ENCODE results near the gene MED4.

The MED4 gene, protein sequence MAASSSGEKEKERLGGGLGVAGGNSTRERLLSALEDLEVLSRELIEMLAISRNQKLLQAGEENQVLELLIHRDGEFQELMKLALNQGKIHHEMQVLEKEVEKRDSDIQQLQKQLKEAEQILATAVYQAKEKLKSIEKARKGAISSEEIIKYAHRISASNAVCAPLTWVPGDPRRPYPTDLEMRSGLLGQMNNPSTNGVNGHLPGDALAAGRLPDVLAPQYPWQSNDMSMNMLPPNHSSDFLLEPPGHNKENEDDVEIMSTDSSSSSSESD

DNA sequence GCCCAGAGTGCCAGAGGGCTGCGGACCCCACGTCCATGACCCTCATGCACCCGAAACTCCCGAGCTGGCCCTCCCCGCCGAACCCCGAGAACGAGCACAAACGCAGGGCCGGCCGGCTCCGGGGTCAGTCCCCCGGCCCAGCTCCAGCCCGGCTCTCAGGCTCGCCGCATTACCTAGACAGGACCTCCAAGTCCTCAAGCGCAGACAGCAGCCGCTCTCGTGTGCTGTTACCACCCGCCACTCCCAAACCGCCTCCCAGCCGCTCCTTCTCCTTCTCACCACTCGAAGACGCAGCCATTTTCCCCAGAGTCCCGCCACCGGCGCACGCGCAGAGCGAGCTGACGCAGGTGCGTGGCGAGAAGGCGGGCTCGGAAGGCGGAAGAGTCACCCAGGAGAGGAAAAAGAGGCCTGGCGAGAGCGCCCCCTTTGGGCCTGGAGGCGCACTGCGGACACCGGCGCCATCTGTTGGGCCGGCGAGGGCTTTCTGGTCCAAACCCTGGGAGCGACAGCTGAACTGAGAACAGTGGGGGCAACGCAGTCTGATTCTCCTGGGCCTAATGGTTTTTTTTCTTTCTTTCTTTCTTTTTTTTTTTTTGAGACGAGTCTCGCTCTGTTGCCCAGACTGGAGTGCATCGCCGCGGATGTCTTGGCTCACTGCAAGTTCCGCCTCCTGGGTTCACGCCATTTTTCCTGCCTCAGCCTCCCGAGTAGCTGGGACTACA is at the start of gene MED4:
MED4 (minus strand) TSS at position 324 of the 722 bp plus-strand sequence; CDS start at position 298, 26 bp downstream.
- DNase-seq: peak; percentile 97

DNA sequence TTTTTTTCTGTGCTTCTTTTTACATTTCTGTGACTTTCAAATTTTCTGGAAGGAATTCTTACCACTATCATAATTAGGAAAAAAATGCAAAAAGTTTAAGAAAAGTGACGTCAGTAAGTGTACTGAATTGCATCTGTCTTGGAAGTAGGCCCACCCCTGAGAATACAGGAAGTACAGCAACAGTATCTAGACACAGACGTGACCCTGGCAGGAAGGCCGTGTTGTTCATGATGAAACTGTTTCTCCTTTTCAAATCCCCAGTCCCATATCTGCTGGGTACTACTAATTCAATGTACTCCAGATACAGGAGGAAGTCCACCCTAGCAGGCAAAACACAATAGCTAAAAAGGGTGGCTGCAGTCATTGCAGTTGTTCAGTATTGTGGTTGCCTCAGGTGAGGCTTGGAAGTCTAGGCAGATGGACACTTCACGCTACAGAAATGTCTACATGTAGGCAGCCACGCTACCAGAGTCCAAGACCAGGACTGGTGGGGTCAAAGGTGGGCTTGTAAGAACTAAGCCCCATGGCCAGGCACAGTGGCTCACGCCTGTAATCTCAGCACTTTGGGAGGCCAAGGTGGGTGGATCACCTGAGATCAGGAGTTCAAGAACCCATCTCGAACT is 49.6 kb upstream of the MED4 start:
- no peak for DNase-seq

DNA sequence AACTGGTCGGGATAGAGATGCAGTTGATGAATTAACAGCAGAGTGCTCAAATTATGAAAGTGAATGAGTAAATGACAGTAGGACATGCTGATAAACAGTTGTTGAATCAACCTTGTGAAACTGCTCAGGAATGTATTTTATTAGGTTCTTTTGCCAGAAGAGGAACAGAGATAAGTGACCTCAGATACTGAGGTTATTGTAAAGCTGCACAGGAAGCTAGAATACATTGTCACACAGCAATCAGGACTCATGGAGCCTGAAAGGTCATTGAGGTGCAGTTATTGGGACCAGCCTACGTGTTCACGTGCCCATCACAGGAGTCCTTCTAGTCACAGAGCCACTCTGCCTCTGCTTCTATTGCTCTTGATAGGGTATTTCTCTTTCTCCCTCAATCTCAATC is 47.5 kb upstream of the MED4 start:
- DNase-seq: no peak

GRCh38 chr13:48138270-48138669 is 43.4 kb upstream of the MED4 start:
- DNase-seq: no peak

DNA sequence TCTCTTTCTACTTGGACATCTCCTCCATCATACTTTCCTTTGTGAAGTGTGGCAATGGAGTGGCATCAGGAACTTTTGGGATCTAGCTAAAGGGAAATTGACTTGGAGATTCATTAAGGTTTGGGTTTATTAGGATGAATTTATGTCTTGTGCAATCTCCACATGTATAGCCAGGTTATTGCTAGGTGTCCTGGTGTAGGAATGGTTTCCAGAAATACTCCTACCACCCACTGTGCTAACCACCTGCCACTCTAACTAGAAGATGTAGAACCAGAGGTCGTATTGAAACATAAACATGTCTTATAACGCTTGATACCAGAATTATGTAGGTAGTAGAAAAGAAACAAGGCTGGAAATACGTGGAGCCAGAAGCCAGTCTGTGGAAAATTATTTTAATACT is 38.1 kb upstream of the MED4 start:
- no peak for DNase-seq

GRCh38 chr13:48131533-48131932 is 36.6 kb upstream of the MED4 start:
- no peak for DNase-seq

DNA sequence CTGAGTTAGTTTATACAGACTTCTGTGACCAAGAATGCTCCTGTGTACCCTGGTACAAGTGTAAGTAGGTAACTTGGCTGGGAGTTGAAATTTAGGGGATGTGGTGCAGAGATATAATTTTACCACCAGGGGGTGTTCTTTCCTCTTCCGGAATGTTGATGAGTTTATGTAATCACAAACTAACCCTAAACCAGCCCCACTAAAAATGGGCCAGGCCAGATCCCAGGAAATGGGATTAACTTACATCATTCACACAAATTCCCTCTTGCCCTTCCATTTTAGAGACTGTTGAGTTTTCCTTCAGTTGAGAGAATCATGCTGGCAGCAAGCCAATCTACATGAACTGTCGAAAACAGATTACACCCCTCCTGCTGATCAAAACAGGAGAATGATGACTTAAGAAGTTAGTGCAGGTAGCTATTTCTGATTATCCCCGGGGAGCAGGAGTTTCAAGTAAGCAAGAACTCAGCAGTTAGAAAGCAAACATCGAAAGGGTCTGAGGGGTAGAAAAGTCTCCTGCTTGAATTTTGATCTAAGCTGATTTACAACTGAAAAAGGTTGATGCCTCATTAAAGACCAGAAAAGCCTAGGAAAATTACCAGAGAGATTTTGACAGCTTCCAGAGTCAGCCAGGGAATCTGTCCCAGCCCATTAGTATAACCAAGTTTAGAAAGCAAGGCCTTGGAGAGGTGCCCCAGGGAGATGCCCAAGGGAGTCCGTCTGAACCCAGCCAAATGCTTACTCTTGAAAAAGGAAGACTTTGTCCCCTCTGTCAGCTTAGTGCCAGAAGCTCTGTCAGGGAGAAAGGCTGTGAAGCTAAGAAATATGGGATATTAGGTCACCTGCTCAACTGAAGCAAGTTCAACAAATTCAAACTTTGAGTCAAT is 32.3 kb upstream of the MED4 start:
- no peak for DNase-seq

DNA sequence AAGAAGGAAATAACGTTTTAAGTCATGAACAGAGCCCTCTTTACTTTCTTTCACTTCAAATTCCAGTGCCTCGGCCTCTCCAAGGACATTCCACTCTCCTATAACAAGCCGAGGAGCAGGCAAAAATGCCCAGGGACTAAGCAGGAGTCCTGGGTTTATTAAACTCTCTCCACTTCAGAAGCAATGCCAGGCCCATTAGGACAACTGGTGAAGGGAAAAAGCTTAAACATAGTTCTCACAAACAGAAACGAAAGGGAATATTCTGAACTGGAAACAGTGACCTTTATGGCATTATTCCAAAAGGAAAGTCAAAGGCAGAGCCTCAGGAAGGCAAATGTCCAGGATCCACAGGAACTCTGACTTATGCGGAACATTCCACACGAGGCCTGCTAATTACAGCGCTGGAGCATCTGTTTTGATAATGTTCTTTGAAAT is 30.9 kb upstream of the MED4 start:
- DNase-seq: no peak

- no peak for DNase-seq
These were observed 28.9 kb upstream of the MED4 start for GRCh38 chr13:48123812-48124211.

GRCh38 chr13:48121733-48122132 is 26.8 kb upstream of the MED4 start:
- DNase-seq: no peak

- no peak for DNase-seq
These were observed 25.3 kb upstream of the MED4 start for GRCh38 chr13:48120241-48120640.

GRCh38 chr13:48118030-48118429 is 23.1 kb upstream of the MED4 start:
- no peak for DNase-seq

GRCh38 chr13:48116808-48117207 is 21.9 kb upstream of the MED4 start:
- no peak for DNase-seq

DNA sequence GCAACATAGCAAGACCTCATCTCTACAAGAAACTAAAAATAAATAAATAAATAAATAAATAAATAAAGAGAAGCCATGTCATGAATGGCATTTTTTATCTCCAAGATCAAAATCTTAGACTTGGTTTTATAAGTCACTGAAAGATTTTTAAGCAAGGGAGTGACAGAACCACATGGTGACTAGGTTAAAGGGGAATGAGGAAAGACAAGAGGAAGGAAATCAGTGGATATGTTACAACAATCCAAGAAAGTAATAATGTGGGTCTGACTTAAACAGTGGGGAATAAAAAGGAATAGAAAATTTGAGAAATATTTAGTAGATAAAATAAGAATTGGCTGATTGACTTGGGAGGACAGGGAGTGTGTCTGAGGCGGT is 18.8 kb upstream of the MED4 start:
- DNase-seq: no peak

DNA sequence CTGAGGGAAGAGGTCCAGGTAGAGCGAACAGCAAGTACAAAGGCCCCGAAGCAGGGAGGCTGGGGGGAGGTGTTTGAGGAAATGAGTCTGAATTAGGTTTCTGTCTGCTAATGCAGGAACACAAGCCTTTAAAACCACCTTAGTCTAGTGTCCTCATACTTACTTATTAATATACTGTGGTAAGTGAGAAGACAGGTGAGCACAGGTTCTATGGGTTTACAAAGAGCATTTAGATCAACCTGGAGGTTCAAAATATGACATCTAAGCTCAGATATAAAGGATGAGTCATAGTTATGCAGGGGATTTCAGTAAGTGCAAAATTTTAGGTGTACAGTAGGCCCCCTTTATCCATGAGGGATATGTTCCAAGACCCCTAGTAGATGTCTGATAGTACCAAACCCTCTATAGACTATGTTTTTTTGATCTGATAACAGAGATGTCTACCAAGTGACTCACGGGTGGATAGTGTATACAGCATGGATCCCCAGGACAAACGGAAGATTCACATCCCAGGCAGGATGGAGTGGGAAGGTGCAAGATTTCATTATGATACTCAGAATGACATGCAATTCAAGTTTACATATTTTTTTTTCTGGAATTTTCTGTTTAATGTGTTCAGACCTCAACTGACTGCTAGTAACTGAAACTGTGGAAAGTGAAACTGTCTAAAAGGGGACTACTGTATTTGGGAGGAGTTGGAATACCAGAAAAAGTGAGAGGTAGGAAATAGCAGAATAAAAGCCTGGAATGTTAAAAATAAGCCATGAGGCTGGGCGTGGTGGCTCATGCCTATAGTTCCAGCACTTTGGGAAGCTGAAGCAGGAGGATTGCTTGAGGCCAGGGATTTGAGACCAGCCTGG is 18.2 kb upstream of the MED4 start:
- no peak for DNase-seq

- DNase-seq: no peak
These were observed 16.2 kb upstream of the MED4 start for GRCh38 chr13:48110931-48111721.

DNA sequence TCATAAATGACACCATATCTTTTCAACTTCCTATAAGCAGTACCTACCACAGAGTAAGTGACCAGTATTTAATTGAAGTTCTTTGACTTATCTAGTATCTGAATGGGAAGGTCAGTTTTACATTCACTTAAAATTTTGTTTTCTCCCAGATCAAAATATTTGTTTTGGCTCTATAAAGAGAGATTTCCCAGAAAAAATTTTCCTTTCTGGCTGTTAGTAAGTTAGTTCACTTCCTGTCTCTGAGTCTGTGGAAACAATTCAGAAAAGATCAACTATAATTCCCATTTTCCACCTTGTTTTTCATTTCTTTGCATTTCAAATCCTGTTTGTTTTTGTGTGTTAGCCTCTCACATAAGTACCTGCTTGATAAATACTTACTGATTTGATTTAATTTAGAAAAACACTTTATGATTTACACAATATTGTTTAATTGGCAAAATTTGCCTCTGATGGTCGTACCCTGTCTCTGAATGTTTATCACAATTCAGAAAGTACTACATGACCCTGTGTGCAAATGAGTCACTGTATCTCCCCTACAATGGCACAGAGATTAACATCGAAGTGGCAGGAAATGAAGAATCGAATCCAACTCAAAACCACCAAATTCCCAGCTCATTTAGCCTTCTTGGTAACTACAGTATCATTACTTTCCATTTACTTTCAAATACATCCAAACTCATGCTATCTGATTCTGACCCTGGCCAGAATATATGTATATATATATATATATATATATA is 15.4 kb upstream of the MED4 start:
- no peak for DNase-seq

GRCh38 chr13:48108106-48108505 is 13.2 kb upstream of the MED4 start:
- DNase-seq: no peak

GRCh38 chr13:48097793-48098192 is 2.9 kb upstream of the MED4 start:
- no peak for DNase-seq

DNA sequence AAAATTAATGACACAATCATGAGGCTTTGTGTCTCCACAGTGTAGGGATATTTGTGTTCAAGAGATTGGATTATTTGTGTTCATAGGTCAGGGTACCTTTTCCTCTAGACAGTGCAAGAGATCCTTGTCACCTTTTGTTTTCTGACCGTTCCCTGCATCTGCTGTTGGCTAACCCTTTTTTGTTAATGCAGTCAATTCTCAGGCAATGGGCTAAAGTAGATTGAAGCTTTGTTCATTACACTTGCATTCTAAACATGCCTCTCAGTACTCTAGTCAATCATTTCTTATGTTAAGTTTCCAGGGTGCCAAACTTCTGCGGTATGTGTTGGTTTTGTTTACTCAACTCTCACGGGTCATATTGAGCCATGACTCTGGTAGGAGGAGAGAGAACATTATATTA is 1.8 kb upstream of the MED4 start:
- no peak for DNase-seq

DNA sequence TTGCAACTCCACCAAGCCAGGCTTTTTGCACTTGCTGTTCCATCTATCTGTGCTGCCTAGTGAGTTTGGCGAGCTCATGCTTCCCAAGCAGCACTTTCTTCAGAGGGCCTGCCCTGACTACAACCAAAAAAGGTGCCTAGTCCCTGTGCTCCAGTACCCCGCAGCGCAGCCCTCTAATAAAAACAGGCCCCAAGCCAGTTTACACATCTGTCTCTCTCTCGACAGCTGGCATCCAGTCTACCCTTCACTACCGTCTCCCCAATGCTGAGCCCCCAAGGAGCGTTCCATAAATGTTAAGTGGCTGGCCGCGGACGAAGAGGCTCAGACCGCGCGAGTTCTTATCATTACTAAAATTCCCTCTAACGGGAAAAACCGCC is 512 bp downstream of the MED4 start:
- DNase-seq: no peak

All from stimulated activated CD4-positive, alpha-beta T cell treated with anti-CD3 and anti-CD28 coated beads, Interleukin-12 subunit alpha, Interleukin-12 subunit beta, amount 100 ng/mL, for 4 hours (primary cell).